ENCODE measurements around the gene MYO5B.

DNA sequence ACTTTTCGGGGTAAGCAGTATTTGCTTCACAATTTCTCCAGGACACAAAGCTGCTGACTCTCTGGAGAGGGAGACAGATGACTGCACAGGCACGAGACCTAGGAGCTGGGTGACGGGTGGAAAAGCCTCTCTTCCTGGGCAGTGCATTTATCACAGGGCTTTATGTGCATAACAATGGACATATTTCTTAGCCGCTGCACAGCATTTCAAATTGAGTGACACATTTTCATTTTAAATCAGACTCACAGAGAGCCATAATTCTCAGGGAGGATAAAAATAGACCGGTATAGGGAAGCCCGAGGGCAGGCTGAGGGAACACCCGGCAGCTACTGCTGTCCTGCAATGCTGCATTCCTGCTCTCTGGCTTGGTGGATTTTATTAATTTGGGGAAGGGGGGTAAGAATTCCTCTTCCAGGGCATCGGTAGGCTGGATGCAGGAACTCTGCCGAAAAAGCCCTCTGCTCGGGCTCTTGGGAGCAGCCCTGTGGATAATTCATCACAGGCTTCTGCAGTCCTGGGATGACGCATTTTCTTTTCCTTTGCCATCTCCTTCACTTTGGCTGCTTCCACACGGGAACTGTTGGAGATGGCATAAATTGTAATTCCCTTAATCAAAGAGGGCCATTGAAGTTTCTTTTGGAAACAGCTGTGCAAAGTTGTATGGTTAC is 273.5 kb downstream of the MYO5B start:
- TF ChIP-seq, protein P1, sequence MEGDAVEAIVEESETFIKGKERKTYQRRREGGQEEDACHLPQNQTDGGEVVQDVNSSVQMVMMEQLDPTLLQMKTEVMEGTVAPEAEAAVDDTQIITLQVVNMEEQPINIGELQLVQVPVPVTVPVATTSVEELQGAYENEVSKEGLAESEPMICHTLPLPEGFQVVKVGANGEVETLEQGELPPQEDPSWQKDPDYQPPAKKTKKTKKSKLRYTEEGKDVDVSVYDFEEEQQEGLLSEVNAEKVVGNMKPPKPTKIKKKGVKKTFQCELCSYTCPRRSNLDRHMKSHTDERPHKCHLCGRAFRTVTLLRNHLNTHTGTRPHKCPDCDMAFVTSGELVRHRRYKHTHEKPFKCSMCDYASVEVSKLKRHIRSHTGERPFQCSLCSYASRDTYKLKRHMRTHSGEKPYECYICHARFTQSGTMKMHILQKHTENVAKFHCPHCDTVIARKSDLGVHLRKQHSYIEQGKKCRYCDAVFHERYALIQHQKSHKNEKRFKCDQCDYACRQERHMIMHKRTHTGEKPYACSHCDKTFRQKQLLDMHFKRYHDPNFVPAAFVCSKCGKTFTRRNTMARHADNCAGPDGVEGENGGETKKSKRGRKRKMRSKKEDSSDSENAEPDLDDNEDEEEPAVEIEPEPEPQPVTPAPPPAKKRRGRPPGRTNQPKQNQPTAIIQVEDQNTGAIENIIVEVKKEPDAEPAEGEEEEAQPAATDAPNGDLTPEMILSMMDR (IDR thresholded peaks at IDR 0.05; ENCODE audit: low read depth, low read length, poor library complexity, severe bottlenecking), result no peak
- TF ChIP-seq EZH2phosphoT487 (IDR thresholded peaks at IDR 0.05; ENCODE audit: borderline replicate concordance, low read length), result no peak

Data from DOHH2 (cell line).